HG02973 (cell line): ENCODE measurements around the gene IGHMBP2.

Source experiments
- ATAC-seq: cut with Tn5 transposase; IDR thresholded peaks from one replicate; pipeline ENCODE4 v1.9.1; 2021; ENCODE audit warnings: moderate library complexity; ENCODE audit not compliant: unreplicated experiment

Gene IGHMBP2

DNA sequence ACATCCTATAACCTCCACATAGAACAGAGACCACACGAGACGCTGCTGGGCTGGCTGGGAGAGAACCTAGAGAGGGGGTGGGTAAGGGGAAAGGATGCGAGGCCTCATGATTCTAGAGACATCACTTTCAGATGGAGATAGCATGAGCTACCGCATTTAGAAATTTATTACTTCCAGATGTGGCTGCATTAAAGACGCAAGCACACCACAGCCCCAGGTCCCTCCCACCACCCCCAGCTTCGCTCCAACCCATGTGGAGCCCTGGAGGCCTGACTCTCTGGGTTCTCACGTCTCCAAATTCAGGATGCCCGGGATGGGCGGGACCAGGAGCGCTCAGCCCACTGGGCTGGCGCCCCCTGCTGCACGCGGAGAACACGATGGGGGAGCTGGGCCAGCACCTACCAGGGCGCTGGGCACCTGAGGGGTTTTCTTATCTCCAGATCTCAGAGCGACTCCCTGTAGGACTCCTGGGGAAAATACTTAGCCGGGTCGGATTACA, 13.7 kb upstream of the IGHMBP2 start:
- ATAC-seq = no peak

DNA sequence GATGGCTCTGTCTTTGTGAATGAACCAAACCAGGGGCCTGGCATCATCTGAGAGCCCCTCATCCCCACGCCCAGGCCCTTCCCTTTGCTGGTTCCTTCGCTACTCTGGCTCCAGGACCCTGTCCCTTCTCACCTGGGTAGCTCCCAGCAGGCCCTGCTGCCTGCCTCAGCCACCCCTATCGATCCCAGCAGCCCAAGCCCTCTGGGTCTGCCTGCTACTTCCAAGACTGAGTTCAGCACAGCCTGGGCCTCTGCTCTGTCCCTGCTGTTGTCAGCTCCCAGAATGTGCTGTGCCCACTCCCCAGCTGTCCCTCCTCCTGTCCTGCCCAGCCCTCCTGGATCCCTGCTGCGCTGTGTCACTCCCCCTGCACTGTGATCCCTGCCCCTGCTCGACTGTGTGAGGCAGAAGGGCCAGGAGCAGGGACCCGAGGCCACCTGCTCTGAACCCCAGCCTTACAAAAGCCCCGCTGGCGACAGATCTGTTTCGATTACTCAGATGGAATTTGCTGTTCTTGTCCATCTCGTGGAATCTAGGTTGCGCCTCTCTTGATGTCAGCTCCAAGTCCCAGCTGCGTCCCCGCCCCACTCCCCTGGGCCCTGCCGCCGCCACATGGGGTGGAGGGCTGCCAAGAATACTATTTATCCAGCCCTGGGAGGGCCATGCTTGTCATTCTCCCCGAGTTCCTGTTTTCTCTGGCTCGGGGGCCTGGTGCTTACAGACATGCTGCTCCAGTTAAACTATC, 13.0 kb upstream of the IGHMBP2 start:
- no peak for ATAC-seq

DNA sequence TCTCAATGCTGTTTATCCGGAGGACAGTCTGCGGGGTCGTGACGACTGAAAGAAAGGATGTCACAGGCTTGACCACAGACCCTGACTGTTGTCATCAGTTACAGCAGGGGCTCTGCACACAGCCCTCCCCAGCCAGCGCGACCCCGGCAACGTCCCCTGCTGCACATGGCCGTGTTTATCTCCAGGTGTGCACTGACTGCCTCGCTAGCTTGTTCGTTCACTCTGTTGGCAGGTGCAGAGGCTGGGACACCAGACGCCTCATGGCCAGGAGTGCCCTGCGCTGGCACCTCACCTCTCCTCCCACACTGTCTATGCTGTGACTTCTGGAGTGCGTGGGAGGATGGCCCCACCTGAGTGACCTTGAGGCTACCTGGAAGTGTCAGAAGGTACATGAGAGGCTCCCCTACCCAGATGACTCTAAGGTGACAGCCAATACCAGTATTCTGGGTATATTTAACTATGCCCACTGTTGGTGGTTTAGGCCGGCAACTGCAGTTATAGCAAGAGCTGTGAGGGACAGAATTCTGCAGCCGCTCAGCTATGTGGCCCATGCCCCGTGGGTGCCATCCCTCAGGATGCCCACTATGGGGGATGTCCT, 12.2 kb upstream of the IGHMBP2 start:
- no peak for ATAC-seq

DNA sequence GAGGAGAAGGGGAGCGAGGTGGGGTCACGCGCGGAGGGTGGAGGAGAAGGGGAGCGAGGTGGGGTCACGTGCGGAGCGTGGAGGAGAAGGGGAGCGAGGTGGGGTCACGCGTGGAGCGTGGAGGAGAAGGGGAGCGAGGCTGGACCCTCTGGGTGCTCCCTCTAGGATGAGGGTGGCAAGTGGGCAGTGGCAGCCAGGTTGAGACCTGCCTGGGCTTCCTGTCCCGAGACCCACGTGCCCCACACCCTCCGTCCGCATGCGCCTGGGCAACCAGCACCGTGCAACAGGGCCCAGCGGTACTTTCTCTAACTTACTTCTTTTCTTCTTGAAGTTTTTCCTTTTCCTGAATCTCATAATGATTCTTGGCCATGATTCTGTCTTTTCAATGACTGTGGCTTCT, 11.1 kb upstream of the IGHMBP2 start:
- no peak for ATAC-seq

DNA sequence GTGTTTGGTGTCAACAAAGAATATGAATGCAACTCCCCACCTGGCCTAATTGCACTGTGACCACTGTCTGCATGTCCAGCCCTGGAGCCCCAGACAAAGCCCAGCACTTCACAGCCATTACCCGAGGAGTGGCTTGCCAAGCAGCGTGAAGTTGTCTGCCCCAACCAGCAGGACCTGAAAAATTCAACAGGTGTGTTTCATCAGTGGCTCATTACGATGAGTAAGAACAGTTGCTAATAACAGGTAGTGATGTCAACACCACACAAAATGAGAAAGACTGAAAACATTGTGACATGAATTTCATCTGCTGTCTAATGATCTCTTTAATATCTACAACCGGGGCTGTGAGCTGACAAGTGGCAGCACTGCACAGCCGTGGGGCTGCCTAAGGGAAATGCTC, 10.4 kb upstream of the IGHMBP2 start:
- no peak for ATAC-seq

DNA sequence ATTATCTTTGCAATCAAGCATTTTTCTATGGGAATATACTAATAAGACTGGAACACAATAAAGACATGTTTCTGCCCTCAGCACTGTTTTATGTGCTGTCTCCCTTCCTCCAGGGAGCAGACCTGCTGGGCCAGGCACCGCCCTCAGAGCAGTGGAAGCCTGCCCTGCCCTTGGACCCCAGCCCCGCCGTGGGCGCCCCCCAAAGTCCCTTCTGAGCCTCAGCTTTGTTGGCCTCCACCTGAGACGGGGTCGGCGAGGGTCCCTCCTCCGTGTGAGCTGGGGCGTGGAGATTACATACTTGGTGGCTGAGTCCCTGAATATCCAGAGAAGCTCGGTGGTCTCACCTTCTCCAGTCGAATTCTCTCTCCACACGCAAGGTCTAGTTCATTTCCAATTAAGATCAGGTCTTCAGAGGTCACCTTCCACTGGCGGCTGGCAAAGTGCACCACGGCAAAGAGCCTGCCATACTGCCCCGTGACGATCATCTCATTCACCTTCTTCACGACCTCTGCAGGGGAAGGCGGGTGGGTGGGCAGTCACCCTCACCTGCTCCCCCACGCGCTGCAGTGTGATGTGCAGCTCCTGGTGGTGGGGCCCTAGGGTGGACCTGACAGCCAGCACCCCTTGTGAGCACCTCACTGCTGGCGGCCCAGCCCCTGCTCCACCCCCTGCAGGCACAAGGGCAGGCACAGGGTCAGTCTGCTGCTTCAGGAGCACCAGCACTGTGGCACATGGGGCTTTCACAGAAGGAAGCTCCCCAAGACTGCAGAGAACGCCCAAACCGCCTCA, 7.3 kb upstream of the IGHMBP2 start:
- no peak for ATAC-seq

DNA sequence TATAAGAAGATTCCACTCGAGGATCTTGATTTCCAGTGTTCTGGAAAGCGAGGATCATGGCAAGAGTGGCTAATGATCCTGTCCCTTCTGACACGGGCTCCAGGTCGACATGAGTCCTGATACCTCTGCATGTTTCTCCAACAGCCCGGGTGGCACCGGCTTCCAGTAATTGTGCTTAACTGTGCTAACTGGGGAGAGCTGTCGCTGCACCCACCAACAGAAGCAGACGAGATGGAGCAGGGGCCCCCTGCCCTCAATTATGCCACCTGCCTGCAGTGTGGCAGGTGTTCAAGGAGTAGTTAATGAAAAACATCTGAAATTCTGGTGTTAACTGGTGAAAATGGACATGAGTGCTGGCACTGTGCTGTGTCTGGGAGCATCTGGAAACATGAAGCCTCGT, 6.2 kb upstream of the IGHMBP2 start:
- no peak for ATAC-seq

DNA sequence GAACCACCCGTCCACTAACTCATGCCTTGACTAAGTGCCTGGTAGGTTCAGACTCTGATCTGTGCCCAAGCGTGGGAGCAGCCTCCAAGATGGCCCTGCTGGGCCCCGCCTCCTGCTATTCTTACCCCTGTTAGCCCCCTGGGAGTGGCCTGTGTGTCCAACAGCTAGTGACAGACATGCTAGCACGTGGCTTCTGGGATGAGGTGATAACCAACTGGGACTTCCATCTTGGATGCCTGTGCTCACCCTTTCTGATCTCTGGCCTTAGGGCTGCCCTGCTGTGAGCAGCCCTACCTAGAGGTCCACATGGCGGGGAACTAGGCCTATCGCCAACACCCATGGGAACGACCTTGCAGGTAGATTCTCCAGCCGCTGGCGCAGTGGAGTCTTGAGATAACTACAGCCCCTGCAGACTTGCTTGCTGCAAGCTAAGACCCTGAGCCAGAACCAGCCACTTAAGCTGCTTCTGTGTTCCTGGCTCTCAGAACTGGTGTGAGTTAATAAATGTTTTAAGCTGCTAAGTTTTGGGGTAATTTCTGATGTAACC, 2.8 kb upstream of the IGHMBP2 start:
- no peak for ATAC-seq

DNA sequence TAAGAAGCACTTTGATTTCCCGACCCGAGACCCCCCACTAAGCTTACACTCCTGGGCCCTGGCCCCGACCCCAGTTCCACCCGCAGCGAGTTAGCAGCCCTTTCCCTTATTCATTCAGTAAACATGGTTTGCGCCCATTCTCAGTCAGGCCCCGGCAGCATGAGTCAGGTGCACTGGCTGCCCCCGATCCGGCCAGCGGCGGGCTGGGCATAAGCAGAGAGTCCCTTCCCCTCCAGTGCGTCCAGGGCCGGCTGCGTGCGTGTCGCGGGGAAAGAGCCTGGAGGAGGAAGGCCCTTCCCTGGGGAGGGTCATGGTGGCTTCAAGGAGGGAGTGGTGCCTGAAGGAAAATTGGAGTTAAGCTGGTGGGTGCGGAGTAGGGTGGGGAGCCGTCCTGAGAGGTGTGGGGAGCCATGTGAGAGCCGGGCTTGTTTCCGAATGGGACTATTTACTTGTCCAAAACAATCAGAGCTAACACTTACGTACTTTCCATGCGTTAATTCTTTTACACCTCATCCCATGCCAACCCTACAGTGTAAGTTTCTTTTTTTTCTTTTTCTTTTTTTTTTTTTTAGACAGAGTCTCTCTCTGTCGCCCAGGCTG, 657 bp downstream of the IGHMBP2 start:
- peak; percentile 19 for ATAC-seq

DNA sequence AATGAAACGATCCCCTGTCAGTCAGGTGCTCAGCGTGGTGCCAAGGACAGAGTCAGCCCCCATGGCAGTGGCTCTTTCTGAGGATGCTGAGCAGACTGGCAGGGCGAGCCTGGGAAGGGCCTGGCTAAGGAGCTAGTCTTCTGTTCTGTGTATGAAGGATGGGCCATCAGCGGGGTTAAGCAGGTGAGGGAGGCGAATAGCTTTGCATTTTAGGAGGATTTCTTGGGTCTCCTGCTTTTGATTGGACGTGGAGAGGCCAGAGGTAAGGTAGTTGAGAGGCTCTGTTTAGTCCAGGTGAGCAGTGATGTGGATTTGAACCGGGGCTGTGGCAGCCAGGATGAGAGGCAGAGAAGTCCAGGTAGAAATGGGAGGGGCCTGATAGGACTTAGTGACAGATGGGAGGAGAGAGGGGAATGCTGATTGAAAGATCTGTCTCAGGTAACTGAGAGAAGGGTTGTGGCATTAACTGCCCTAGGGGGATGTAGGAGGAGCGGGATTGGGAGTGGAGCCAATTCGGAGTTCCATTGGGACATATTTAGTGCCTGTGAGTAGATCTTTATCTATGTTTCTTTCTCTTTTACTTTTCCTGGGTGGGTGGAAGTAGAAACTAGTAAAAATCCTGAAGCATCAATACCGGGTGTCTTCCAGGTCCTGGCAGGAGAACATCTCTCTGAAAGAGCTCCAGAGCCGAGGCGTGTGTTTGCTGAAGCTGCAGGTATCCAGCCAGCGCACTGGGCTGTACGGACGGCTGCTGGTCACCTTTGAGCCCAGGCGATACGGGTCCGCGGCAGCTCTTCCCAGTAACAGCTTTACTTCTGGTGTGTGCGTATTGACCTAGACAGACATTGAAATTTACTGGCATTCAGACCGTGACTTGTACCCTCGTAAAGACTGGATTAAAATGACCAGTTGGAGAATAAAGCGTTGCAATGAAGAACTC, 2.0 kb downstream of the IGHMBP2 start:
- ATAC-seq = no peak

DNA sequence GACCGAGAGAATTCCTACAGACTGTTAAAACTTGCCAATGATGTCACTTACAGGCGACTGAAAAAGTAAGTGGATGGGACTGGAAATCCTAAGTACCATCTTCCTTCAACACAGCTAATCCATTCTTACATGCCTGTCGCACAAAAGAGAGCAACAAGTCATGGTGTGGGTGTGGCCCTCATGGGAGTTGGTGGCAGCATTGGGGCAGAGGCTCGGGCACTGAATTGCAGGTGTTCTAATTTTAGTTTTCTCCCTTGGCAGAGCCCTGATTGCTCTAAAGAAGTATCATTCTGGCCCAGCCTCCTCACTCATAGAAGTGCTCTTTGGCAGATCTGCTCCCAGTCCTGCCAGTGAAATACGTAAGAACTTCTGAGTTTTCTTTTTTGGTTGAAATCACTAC, 4.6 kb downstream of the IGHMBP2 start:
- ATAC-seq = no peak

DNA sequence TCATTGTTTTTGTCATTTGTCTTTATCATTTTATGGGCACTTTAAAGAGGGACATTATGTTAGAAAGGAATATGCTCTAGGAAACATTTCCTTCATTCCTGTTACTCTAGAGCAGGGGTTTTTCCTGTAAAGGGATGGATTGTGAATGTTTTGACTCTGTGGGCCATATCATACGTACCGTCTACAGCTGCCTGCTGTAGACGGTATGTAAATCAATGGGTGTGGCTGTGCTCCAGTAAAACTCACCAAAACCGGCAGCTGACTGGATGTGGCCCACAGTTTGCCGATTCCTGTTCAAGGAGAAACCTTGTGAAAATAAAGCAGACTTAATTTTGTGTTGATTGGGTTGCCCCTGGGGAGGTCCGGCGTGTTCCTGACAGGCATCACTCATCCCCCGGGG, 7.3 kb downstream of the IGHMBP2 start:
- ATAC-seq = no peak

DNA sequence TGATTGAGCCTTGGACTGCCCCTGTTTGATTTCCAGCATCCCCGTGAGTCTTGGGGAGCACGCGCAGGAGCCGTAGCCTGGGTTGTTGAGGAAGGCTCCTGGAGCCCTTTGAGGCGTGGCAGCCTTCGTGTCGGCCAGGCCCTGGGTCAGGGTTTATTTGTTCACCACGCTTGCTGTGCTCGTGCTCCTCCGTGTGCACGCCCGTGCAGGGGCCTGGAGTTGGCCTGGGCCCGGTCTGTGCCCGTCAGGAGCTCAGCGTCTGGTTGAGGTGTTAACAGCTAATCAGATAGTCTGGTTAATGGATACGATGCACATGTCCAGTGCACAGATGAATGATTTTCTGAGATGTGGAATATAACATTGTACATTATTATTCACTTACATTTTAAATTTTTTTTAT, 8.0 kb downstream of the IGHMBP2 start:
- no peak for ATAC-seq

DNA sequence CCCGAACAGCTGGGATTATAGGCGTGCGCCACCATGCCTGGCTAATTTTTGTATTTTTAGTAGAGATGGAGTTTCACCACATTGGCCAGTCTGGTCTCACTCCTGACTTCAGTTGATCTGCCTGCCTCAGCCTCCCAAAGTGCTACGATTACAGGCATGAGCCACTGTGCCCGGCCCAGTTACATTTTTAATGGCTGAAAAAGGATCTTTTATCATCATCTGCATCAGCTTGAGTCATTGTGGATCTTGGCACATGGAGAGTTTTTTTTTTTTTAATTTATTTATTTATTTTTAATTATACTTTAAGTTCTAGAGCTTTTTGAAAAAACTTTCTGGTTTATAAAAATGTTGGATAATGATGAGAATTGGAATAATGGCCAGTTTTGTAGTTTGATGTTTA, 8.6 kb downstream of the IGHMBP2 start:
- ATAC-seq = no peak

DNA sequence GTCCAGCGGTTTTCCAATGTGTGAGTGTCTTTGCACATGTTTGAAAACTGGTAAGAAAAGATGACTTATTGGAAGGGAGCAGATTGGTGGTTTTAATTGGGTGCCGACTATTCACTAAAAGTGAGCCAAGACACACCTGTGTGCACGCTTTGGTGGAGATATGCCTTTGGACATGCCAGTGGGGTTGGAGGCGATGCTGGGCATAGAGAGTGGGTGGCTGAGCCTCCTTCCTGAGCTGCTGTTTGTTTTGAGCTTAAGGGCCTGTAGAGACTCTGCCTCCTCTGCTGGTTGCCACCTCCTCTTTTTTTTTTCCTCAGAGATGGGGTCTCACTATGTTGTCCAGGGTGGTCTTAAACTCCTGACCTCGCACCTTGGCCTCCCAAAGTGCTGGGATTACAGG, 9.5 kb downstream of the IGHMBP2 start:
- ATAC-seq = no peak

DNA sequence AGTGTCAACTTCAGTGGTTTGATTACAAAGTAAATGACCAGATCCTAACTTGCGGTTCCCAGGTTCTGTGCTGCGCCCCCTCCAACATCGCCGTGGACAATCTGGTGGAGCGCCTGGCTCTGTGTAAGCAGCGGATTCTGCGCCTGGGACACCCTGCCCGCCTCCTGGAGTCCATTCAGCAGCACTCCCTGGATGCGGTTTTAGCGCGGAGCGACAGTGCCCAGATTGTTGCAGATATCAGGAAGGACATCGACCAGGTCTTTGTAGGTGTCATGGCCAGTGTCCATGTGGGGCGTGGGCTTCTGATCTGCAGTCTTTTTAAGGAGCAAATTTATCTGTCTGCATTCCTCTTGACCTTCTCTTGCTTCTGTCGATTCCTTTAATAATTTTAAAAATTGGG, 11.1 kb downstream of the IGHMBP2 start:
- no peak for ATAC-seq

DNA sequence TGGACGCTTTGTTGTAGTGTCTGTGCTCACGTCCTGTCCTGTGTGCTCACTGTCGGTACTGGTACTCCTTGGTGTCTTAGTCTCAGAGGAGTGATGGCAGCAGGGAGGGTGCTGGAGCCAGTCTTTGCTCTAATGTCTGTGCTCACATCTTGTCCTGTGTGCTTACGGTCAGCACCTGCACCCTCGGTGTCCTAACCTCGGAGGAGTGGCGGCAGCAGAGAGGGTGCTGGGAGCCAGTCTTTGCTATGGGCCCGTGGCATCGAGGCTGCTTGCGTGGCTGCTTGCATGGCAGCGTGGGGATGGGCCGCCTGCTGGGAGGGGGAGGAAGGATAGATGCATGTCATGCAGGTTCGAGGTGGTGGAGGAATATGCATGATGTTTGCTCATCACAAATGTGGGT, 12.7 kb downstream of the IGHMBP2 start:
- ATAC-seq = no peak

DNA sequence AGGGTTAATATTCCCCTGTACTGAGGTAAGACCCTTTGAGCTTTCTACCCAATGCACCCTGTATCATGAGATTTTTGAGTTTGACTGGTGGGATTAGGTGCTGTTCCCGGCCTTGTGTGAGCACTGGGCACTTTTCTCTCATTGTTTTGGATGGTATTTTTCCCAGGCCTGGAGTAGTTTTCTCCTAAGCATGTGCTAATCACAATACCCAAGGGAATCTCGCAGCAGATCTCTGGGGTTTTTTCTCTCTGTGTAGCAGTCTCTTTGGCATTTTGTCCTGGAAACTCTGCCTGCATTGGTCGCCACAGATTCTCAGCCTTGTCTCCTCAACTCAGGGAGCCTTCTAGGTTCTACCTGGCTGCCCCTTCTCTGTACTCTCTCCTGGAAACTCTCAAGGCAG, 19.9 kb downstream of the IGHMBP2 start:
- ATAC-seq = no peak

DNA sequence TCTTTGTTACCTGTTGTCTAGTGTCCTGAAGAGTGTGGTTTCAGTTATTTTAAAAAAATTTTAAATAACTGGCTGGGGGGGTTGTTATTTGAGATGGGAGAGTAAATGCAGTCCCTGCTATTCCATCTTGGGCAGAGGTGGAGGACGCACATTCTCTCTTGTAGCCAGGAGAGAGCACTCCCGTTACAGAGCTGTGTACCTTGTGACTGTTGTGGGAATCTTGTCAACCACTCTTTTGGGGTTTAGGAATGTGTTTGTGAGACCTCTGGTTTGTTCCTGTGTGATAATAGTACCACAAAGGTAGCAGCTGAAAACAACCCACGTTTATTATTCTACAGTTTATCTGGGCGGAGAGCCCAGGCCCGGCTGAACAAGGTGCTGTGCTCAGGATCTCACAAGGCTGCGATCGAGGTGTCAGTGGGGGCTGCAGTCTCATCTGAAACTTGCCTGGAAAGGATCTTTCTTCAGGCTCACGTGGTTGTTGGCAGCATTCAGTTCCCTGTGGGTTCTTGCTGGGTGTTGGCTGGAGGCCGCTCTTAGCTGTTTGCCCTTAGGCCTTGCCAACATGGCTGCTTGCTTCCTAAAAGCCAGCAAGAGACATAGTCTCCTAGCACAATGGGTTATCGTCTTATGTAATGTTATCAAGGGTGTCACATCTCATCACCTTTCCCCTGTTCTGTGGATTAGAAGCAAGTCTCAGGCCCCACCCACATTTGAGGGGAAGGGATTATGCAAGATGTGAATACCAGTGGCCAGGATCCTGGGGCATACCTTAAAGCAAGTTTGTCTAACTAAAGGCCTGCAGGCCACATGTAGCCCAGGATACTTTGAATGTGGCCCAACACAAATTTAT, 20.6 kb downstream of the IGHMBP2 start:
- no peak for ATAC-seq
